HL-60 (cell line): Measurements from ENCODE around the gene EIF3CL.
"Not testable (repeated sequence)": the region's sequence is repeated elsewhere in the genome, so short reads cannot be mapped to it uniquely, and the experiment has no call there.

Source experiments
- DNase-seq, 2 experiments: peaks; one replicate each; pipeline ENCODE4 v3.0.0-alpha.2; 2010 to 2020; ENCODE audit warnings: low read depth in 1 of 2, low spot score in 1 of 2
- H3K27ac ChIP-seq: fragments of 250-450 bp; sonication (Bioruptor Pico); replicated peaks from 2 replicates; pipeline ENCODE4 v1.5.1; 2020; ENCODE audit warnings: mild to moderate bottlenecking, moderate library complexity
- H3K27me3 ChIP-seq: fragments of 250-450 bp; sonication (Bioruptor Pico); 2 replicates; pipeline ENCODE4 v1.5.1; 2021; ENCODE audit warnings: mild to moderate bottlenecking, moderate library complexity; ENCODE audit not compliant: insufficient read depth, poor library complexity, severe bottlenecking
- H3K4me3 ChIP-seq: replicated peaks from 2 replicates; pipeline ENCODE4 v1.5.1; 2011; ENCODE audit warnings: mild to moderate bottlenecking, control low read depth, low read length; ENCODE audit not compliant: insufficient read depth

The EIF3CL gene

DNA sequence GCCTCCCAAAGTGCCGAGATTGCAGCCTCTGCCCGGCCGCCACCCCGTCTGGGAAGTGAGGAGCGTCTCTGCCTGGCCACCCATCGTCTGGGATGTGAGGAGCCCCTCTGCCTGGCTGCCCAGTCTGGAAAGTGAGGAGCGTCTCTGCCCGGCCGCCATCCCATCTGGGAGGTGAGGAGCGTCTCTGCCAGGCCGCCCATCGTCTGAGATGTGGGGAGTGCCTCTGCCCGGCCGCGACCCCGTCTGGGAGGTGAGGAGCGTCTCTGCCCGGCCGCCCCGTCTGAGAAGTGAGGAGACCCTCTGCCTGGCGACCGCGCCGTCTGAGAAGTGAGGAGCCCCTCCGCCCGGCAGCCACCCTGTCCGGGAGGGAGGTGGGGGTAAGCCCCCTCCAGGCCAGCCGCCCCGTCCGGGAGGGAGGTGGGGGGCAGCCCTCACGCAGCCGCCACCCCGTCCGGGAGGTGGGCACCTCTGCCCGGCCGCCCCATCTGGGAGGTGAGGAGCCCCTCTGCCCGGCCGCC, 26.5 kb downstream of the EIF3CL start:
- not testable (repeated sequence) for DNase-seq, H3K4me3 ChIP-seq, H3K27ac ChIP-seq, H3K27me3 ChIP-seq

DNA sequence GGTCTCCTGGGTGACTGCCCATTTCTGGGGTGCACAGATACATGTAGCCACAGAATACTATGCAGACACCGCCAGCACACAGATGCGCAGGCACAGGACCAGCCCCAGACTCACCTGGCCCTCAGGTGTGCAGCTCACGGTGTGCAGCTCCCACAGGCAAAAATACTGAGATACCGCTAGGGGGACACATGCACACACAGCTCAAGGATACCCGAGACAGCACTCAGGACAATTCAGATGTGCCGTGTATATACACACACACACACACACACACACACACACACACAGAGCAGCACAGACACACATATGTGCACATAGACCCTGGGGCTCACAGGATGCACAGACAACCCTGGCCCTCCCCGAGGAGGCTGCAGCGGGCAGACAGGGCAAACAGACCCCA, 28.5 kb downstream of the EIF3CL start:
- peak in 1 of 2 experiments; percentile 9 for DNase-seq
- H3K4me3 ChIP-seq, H3K27ac ChIP-seq, H3K27me3 ChIP-seq: not testable (repeated sequence)

- DNase-seq, H3K27me3 ChIP-seq, H3K4me3 ChIP-seq, H3K27ac ChIP-seq: not testable (repeated sequence)
Measured at GRCh38 chr16:28374281-28374680, 29.4 kb downstream of the EIF3CL start.

DNA sequence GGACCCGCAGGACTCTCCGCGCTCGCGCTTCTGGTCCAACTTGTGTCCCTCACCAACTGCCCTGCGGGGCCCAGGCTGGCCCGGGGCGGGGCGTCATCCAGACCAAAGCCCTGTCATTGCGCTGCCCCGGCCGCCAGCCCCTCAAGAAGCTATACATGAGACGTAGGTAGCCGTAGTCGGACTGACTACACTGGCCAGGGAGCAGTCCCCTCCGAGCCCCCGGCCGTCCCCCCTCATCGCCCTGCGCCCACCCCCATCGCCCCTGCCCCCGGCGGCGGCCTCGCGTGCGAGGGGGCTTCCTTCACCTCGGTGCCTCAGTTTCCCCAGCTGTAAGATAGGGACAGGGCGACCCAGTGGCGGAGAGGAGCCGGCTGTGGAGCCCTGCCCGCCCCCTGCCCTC, 35.7 kb downstream of the EIF3CL start:
- not testable (repeated sequence) for H3K27me3 ChIP-seq, H3K27ac ChIP-seq, H3K4me3 ChIP-seq, DNase-seq

DNA sequence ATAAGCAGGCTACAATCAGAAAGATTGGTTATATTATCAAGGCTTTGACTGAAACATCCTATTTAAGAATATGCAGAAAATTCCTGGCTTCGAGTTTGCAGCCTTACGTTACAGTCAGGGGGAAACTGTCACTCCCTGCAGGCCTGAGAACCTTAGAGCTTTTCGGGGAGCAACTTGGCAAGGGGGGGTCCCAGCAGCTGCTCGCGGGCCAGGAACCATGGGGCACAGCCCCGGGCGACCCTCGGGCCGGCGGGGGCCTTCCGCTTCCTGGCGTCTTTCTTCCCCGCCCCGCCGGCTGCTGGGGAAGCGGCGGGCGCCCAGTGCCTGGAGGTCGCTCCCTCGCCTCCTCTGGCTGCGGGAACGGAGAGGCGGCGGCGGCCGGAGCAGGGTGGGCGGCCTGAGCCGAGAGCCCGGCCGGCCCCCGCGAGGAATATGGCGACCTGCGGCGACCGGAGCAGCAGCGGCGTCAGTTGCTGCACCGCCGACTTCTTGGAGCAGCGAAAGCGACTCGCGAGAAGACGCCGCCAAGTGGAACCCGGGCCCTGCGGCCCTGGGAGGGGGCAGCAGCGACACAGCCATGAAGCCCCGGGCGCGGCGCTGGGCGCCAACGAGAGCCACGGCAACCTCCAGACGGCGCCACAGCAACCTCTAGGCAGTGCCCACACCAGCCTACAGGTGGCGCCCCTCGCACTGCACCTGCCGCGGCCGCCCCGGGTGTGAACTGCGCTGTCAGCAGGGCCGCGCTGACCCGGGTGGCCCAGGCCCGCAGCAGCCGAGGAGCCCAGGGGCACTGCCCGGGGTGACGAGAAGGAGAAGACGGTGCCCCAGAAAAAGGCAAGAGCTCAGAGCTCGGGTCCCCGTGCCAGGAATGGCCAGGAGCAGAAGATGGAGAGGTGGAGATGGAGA, 39.1 kb downstream of the EIF3CL start:
- H3K27me3 ChIP-seq, H3K27ac ChIP-seq, DNase-seq, H3K4me3 ChIP-seq: not testable (repeated sequence)

DNA sequence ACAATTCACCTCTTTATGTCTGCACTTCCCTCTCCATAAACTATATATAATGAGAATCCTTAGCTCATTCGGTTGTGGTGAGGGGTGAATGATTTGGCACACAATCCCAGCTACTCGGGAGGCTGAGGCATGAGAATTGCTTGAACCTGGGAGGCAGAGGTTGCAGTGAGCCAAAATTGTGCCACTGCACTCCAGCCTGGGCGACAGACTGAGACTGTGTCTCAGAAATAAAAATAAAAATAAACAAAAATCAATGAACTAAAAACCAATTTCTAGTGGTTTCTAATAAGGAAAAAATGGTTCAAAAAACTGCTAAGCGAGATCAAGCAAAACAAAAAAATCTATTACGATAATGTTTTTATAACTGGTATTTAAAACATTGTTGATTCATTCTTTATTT, 40.2 kb downstream of the EIF3CL start, which contains the start of gene NPIPB6:
Gene NPIPB6, minus strand, starts transcription at position 101 of the 400 bp plus-strand sequence. CDS start 686 bp downstream, outside the sequence.
- not testable (repeated sequence) for H3K27me3 ChIP-seq, H3K27ac ChIP-seq, H3K4me3 ChIP-seq, DNase-seq

- H3K27ac ChIP-seq, H3K27me3 ChIP-seq, DNase-seq, H3K4me3 ChIP-seq: not testable (repeated sequence)
Measured at GRCh38 chr16:28362600-28362999, 41.0 kb downstream of the EIF3CL start.

GRCh38 chr16:28338230-28338629, 65.4 kb downstream of the EIF3CL start:
- H3K4me3 ChIP-seq, H3K27ac ChIP-seq, DNase-seq, H3K27me3 ChIP-seq: not testable (repeated sequence)

- not testable (repeated sequence) for H3K27ac ChIP-seq, H3K4me3 ChIP-seq, DNase-seq, H3K27me3 ChIP-seq
Measured at GRCh38 chr16:28336940-28337710, 66.5 kb downstream of the EIF3CL start.

- DNase-seq, H3K27me3 ChIP-seq, H3K4me3 ChIP-seq, H3K27ac ChIP-seq: not testable (repeated sequence)
Measured at GRCh38 chr16:28335678-28336077, 68.0 kb downstream of the EIF3CL start.

- H3K27ac ChIP-seq = not testable (repeated sequence)
Measured at GRCh38 chr16:28332632-28333031, 71.0 kb downstream of the EIF3CL start.

DNA sequence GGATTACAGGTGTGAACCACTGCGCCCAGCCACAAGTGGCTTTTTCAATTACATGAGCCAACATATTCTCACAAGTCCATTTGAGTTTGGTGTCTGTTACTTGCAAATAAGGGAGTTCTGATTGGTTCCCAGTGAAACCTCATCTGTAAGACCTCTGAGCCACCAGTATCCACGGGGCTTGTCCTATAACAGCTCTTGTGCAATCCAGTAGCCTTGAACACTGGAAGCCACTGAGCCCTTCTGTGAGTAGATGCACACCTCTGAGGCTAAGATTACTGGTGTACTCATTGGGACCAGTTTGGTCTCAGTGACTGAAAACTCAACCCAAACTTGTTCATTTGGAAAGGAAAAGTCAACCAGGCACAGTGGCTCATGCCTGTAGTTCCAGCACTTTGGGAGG, 72.7 kb downstream of the EIF3CL start:
- H3K27ac ChIP-seq, H3K27me3 ChIP-seq: not testable (repeated sequence)

More at GRCh38 chr16:28332632-28333031, 71.0 kb downstream of the EIF3CL start:
- H3K4me3 ChIP-seq, H3K27me3 ChIP-seq, DNase-seq: not testable (repeated sequence)

GRCh38 chr16:28330232-28330631, 73.4 kb downstream of the EIF3CL start:
- H3K27ac ChIP-seq, H3K27me3 ChIP-seq, DNase-seq, H3K4me3 ChIP-seq: not testable (repeated sequence)

More for the DNA sequence above, 72.7 kb downstream of the EIF3CL start:
- not testable (repeated sequence) for DNase-seq, H3K4me3 ChIP-seq
